HepG2 (cell line): ENCODE data around the gene SUN5. TPM values are rescaled to one million over a fixed set of nuclear protein-coding genes. Genes with fewer than 3 reads are reported as not detected.
A peak's percentile ranks its signal among the peaks of the same experiment; 100 is the strongest.

Experiments
- AKNA ChIP-seq: sonication (generic); formaldehyde crosslinking; IDR thresholded peaks from 2 replicates; pipeline ENCODE4 v1.4.0; 2020; ENCODE audit warnings: missing genetic modification reagents, borderline replicate concordance
- ASH2L ChIP-seq: fragments of 300-600, 200-600 bp; sonication (generic); IDR thresholded peaks from 2 replicates; pipeline ENCODE4 v1.7.0; 2017; ENCODE audit warnings: low read depth, mild to moderate bottlenecking, moderate library complexity, mixed read lengths, low read length; ENCODE audit not compliant: insufficient read length
- ATRX ChIP-seq: sonication (generic); formaldehyde crosslinking; IDR thresholded peaks from 2 replicates; pipeline ENCODE4 v1.4.0; 2020; ENCODE audit warnings: missing genetic modification reagents, borderline replicate concordance
- HBP1 ChIP-seq: IDR thresholded peaks from 2 replicates; pipeline ENCODE4 v1.6.1; 2016; ENCODE audit warnings: low read depth, control low read depth
- HMGXB3 ChIP-seq: sonication (generic); formaldehyde crosslinking; IDR thresholded peaks from 2 replicates; pipeline ENCODE4 v1.4.0; 2020; ENCODE audit warnings: missing genetic modification reagents, borderline replicate concordance
- HOXA3 ChIP-seq: sonication (generic); formaldehyde crosslinking; IDR thresholded peaks from 2 replicates; pipeline ENCODE4 v1.5.0; 2020; ENCODE audit warnings: missing genetic modification reagents
- ISX ChIP-seq: sonication (generic); formaldehyde crosslinking; conservative IDR thresholded peaks from 2 replicates; pipeline ENCODE4 v1.5.0; 2020; ENCODE audit warnings: missing genetic modification reagents
- KAT2B ChIP-seq: fragments of 150-350 bp; IDR thresholded peaks from 2 replicates; pipeline ENCODE4 v1.6.1; 2014; ENCODE audit warnings: low read depth, low read length, borderline replicate concordance
- MBNL3 ChIP-seq: fragments of 250-450 bp; sonication (Bioruptor Pico); conservative IDR thresholded peaks from 2 replicates; pipeline ENCODE4 v1.8.0; 2022; ENCODE audit warnings: mild to moderate bottlenecking, inconsistent platforms
- NFATC3 ChIP-seq: sonication (generic); formaldehyde crosslinking; IDR thresholded peaks from 2 replicates; pipeline ENCODE4 v1.5.1; 2020; ENCODE audit warnings: mild to moderate bottlenecking, missing genetic modification reagents
- NFYB ChIP-seq: sonication (generic); formaldehyde crosslinking; IDR thresholded peaks from 2 replicates; pipeline ENCODE4 v1.4.0; 2020; ENCODE audit warnings: missing genetic modification reagents
- RELA ChIP-seq: sonication (generic); formaldehyde crosslinking; IDR thresholded peaks from 2 replicates; pipeline ENCODE4 v1.4.0; 2020; ENCODE audit warnings: missing genetic modification reagents
- TBL1XR1 ChIP-seq: fragments of 150-350 bp; IDR thresholded peaks from 2 replicates; pipeline ENCODE4 v1.6.1; 2014; ENCODE audit warnings: borderline replicate concordance, low read length; ENCODE audit not compliant: partially characterized antibody
- XBP1 ChIP-seq: sonication (generic); formaldehyde crosslinking; IDR thresholded peaks from 2 replicates; pipeline ENCODE4 v1.5.0; 2020; ENCODE audit warnings: missing genetic modification reagents
- ZNF468 ChIP-seq: sonication (generic); formaldehyde crosslinking; IDR thresholded peaks from 2 replicates; pipeline ENCODE4 v1.8.0; 2022; ENCODE audit warnings: mild to moderate bottlenecking, moderate library complexity, missing genetic modification reagents
- ZNF713 ChIP-seq: sonication (generic); formaldehyde crosslinking; IDR thresholded peaks from 2 replicates; pipeline ENCODE4 v1.4.0; 2020; ENCODE audit warnings: mild to moderate bottlenecking, missing genetic modification reagents
- ZNF780A ChIP-seq: sonication (generic); formaldehyde crosslinking; IDR thresholded peaks from 2 replicates; pipeline ENCODE4 v1.8.0; 2022; ENCODE audit warnings: mild to moderate bottlenecking, missing genetic modification reagents, moderate library complexity
- polyA plus RNA-seq, 8 experiments: library from polyadenylated mRNA; depleted of rRNA in 3 of 8; stranded (reverse) in 7 of 8; unstranded in 1 of 8; fragments of >200 nt; fragmentation: Illumina TruSeq in 4 of 8; extraction: Trizol in 4 of 8; gene quantifications; 2 replicates each; pipeline versions ENCODE4 v1.2.1 to v1.2.3, GENCODE V29; 2011 to 2016; ENCODE audit warnings: low read depth in 4 of 8, missing spikeins in 1 of 8, mixed read lengths in 1 of 8; ENCODE audit not compliant: insufficient read depth in 1 of 8
- total RNA-seq, 5 experiments: library from RNA; depleted of rRNA; stranded (reverse); fragments of >200 nt; fragmentation: Illumina TruSeq; extraction: Trizol; gene quantifications; 2 replicates each; pipeline ENCODE4 v1.2.3, GENCODE V29; 2016; ENCODE audit warnings: low read depth in 1 of 5
- TF ChIP-seq, protein P1 (sequence below): IDR thresholded peaks from 2 replicates; pipeline ENCODE4 v1.6.1; 2016; ENCODE audit warnings: missing genetic modification reagents, missing compliant biosample characterization

Gene SUN5
- total and polyA plus RNA-seq, 2 of the 13 experiments (the other 11 are each of a cell fraction or from before 2014, with no cell fraction given): not detected

GRCh38 chr20:33009214-33010132 is 5.2 kb upstream of the SUN5 start (continued):
- peak; percentile 93; the same call in 1 of the 2 replicates for TF ChIP-seq HMGXB3 (CRISPR knock-in tag)
- peak; percentile 26; the same call in 1 of the 2 replicates for TF ChIP-seq NFATC3 (CRISPR knock-in tag)
- TF ChIP-seq ATRX (CRISPR knock-in tag): no peak
- TF ChIP-seq ZNF713 (CRISPR knock-in tag): peak; percentile 99; the same call in 1 of the 2 replicates
- TF ChIP-seq RELA (CRISPR knock-in tag): peak; percentile 96
- no peak; the same call in 1 of the 2 replicates for TF ChIP-seq NFYB
- no peak for TF ChIP-seq ZNF468 (CRISPR knock-in tag)
- TF ChIP-seq MBNL3 (CRISPR knock-in tag): no peak
- TF ChIP-seq ASH2L: peak; percentile 81
- no peak for TF ChIP-seq AKNA
- TF ChIP-seq KAT2B: no peak
- peak; percentile 93 for TF ChIP-seq HOXA3 (CRISPR knock-in tag)
- no peak; the same call in 1 of the 2 replicates for TF ChIP-seq HBP1 (CRISPR knock-in tag)
- TF ChIP-seq, protein P1, sequence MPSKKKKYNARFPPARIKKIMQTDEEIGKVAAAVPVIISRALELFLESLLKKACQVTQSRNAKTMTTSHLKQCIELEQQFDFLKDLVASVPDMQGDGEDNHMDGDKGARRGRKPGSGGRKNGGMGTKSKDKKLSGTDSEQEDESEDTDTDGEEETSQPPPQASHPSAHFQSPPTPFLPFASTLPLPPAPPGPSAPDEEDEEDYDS: peak; percentile 95
- no peak for TF ChIP-seq TBL1XR1
- no peak for TF ChIP-seq ISX (CRISPR knock-in tag)
- no peak for TF ChIP-seq XBP1
- peak; percentile 89 for TF ChIP-seq ZNF780A
